Activated CD4-positive, CD25-positive, alpha-beta regulatory T cell treated with anti-CD3 and anti-CD28 coated beads, Interleukin-2, amount 50 U/mL, for 24 hours (primary cell): Measurements from ENCODE around the gene RNLS.
A peak's percentile ranks its signal among the peaks of the same experiment; 100 is the strongest.

Experiments used
- ATAC-seq, 2 donors: fragments of 150-1000 bp; cut with Tn5 transposase; one replicate each; pipeline ENCODE4 v1.10.0; 2021; ENCODE audit warnings: mild to moderate bottlenecking in 1 of 2, moderate library complexity in 1 of 2

RNLS gene

DNA sequence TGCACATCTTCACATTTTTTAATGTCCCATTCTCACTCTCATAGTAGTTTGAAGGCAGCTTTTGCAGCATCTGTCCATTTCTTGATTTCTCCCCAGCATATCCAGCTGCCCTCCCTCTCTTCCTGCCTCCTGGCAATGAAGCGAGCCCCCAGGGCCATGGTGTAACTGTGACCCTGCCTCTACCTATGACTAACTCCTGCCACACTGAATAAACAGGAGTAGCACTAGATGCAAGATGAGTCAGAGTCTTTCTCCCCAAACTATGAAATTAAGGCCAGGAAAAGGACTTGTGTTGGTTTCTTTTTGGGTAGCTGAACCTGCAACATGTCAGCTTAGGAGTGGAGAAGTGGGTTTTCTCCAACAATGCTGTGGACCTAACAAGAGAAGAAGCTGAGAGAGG is 329.0 kb downstream of the RNLS start:
- ATAC-seq: peak in 1 of 2 donors; percentile 33

DNA sequence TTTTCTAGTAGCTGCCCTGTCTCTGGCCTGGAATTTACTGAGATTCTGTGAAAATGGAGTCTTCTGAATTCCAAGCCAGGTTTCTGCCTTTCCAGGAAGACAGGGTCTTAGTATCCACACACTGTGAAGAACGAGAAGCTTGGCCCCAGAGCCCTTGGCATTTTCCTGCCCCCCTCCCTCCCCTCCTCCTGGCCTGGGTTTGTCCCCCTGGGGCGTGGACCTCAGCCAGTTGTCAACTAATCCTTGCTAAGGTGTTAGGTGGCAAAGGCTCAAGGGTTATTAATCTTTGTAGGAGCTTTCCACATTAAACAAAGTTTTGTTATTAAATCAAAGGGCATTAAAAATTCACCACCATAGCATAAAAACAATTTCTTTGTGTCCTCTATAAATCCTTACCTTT is 329.5 kb downstream of the RNLS start:
- no peak for ATAC-seq

DNA sequence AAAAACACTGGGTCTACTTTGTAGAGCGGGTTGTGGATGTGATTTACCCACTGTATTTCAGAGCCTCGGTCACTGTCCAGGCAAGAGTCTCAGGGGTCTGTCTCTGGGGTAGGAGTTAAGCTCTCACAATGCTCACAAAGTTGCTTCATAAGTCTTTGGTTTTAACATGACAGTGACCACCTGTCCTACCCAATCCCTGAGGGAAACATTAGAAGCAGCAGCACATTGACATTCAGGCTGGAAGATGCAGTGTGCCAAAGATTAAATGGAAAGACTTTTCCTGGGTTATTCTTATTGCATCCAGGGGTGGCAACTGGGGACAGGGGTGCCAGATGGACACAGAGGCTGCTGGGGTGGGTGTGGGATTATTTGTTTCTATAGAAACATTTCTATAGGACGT is 330.0 kb downstream of the RNLS start:
- no peak for ATAC-seq

DNA sequence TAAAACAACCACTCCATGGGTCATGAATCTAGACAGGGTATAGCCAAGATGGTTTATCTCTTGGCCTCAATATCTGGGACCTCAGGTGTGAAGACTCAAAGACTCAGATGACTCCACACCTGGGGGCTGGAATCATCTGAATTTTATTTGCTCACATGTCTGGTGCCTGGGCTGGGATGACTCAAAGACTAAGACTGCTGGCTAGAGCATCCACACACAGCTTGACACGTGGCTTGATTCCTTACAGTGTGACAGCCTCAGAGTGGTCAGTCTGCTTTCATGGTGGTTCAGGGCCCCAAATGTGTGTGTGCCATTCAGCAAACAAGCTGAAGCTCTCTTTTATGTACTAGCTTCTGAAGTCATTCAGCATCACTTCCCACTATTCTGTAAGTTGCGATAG is 333.7 kb downstream of the RNLS start:
- no peak for ATAC-seq

DNA sequence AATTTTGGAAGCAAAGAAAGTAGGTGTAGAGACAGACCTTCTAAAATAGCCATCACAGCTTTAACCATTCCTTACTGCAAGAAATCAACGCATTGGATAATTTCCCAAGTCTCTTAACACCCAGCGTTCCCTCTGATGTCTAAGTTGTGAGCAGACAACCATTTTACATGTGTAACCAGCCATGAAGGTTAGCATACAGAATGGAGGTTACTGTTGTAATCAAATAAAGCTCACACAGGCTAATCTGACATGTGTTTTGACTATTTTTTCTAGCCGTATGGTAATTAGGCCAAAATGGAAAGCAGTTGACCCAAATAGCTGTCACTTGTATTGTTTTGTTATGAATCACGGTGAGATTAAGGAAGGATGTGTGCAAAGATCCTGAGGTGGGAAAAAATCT is 336.4 kb downstream of the RNLS start:
- no peak for ATAC-seq

DNA sequence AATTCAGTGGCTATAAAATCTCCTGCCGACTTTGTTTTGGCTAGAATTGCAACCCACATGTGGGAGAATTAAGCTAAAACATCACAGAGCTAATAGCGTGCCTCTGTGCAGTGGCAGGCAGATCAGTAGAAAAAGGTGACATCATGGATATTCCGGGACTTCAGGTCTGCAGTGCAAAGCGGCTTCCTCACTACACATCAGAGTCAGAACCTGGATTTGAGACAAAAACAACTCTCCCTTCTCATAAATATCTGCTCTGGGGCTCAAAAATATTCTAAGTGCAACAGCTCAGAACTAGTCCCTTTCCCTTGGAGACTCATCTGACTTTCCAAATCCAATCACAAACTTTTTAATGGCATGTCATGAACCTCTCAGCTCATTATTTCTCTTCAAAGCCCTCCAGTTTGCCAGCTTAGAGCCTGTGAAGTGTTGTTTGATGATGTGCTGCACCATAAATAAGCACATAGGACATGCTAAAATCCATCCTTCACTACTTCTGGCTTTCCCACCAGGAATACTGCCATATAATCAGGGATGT is 337.1 kb downstream of the RNLS start:
- no peak for ATAC-seq

DNA sequence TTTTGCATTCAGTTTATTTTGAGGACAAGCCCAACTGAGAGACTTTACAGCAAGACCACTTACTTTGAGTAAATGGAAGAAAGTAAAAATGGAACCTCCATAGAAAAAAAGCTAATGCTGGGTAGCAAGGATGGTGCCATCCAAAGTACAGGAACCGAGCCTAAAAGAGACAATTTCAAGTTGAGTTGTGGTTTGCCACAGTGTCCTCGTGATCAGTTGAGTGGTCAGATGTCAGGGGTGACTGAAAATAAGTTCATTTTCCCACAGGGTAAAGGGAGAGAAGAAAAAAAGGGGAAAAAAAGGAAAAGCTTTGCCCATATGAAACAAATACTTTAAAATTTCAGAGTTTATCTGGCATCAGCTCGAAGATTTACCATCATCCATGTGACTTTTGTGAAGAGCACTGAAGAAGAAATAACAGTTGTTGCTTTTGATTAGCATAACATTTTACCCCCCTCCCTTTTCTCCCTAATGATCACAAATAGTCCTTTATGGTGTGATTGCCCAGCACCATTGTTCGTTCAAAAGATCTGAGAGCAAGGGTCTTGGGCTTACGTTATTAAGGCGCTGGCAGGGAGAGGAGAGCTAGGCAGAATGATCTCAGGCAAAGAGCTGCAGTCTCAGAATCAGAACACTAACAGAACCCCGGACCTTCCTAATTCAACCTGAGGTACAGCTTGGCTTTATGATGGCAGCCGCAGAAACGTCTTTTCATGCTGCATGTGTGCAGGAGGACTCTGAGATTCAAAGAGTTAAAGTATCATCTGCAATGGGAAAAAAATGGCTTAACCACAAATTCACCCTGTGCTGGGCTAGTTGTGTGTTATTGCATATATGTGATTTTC is 338.1 kb downstream of the RNLS start:
- no peak for ATAC-seq

DNA sequence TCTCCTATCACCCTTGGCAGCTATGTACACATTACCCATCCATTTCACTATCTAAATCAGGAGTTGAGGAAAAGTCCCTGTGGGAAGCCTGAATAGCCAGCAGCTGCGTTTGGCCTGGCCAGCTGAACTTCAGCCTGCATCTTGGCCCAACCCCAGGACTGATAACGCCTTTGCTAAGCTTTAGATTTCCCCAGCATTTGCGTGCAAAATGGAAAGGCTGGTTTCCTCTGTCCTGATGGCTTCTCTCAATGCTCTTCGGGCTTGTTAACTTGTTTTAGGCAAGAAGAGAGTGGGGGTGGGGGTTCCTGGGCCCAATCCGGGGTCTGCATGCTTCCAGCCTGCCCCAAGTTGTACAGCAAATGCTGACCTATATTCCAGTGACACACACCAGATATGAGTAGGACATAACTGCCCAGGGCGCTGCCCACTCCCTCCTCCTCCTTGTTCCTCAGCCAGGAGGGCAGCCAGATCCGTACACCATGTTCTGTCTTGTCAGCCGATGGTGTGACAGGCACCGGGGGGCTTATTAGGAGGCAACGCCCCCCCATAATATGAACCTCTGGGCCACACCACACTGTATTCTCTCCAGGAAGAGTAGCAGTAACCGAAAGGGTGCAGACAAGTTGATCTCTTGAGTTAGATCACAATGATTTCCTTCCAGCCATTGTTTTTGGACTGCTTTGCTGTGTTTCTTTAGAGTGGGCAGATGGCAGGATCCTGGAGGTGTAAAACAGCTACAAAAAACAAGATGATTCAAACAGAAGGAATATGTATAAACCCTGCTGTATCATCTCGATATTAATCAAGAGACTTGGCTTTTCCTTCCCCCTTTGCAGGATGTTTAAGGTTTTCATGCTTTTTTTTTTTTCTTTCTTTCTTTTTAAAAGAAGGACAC is 339.0 kb downstream of the RNLS start:
- ATAC-seq: no peak

DNA sequence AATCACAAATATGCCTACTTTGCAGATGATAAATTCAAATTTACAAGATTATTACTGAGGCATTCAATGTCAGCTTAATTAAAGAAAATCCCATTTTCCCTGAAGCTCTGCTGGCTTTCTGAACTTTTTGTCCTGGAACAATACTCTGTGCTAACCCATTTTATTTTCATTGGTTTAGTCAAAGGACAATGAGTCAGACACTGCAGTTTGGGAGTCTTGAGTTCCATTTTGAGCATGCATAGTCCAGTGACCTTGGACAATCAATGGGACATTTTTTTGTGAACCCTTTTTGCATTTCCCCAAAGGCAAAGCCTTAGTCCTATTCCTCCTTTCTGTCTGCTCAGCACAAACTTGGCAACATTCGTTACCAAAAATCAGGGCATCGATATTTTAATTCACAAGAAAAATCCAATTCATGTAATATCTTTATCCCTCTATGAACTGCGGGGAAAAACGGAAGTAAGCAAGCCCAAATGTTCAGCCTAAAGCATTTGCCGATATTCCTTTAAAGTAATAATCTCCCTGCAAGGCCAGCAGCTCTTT is 339.8 kb downstream of the RNLS start:
- ATAC-seq: no peak

DNA sequence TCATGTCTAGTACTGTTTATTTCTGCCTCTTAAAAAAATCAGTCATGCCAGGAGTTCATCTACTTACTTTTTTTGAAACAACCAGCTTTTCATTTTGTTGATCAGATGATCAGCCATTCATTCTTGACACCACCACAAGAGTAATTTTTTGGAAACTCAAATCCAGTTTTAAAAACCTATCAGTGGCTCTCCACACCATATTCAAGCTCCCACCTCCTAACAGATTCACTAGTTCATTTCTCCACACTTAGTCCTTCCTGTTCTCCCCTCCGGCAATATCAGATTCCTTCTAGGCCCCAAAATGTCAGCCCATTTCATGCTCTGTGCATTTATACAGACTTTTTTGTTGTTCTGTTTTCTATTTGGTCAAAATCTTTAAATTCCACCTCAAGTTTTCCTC is 341.6 kb downstream of the RNLS start:
- no peak for ATAC-seq

DNA sequence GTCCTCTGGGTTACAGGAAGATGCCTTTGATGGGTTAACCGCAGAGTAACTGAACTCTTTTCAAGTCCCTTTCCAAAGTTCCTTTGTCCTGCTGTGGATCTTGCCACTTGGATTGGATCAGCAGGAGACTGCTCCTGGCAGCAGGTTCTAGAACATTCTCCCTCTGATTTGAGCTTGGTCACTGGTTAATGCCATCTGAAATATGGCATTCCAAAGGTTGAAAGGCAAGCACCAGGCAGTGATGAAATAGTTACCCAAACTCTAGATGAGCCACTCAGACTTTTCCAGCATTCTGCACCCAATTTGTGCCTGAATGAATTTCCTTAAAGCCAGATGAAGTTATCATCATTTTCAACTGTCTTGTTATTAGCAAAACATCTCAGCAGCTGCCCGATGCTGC is 343.9 kb downstream of the RNLS start:
- no peak for ATAC-seq

DNA sequence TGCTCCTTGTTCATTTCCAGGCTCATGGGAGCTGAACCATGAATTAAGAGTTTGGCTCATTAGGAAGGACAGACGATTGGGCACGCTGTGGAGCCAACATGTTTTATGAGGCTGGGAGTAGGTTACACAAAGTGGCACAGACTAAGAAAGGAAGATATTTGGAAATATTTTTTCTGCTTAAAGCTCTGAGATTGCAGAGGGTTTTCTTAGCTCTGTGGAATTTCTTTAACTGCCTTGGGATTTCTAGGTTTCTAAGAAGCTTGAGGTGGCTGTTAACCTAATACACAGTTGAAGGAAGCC is 344.6 kb downstream of the RNLS start:
- ATAC-seq: no peak

DNA sequence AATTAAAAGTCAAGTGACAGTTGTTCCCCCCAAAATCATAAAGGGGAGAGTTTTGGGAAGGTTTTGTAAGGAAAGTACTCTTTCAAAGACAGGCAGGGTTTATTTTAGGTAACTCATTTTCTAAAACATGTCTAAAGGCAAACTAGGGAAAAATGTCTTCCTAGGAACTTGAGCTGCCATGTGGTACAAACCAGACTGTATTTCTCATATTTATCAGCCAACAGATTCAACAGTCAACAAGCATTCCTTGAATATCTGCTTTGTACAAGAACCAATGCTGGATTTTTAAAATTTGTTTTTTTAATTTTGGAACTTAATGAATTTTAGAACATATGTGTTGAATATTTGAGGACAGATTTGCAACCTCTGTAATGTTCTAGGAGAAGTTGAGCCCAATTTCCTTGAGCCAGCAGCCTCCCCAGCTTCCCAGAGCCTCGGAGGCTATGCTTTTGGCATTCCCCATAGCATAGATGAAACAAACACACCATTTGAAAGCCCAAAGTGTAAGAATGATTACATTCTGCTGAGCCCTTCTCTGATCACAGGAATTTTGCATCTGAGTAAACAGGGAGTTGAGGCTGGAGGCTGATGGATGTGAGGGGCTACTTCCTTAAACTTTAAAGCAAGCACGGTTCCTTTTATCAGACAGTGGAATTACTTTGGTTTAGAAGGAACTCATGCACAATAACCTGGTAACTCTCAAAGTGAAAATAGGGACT is 345.1 kb downstream of the RNLS start:
- no peak for ATAC-seq

DNA sequence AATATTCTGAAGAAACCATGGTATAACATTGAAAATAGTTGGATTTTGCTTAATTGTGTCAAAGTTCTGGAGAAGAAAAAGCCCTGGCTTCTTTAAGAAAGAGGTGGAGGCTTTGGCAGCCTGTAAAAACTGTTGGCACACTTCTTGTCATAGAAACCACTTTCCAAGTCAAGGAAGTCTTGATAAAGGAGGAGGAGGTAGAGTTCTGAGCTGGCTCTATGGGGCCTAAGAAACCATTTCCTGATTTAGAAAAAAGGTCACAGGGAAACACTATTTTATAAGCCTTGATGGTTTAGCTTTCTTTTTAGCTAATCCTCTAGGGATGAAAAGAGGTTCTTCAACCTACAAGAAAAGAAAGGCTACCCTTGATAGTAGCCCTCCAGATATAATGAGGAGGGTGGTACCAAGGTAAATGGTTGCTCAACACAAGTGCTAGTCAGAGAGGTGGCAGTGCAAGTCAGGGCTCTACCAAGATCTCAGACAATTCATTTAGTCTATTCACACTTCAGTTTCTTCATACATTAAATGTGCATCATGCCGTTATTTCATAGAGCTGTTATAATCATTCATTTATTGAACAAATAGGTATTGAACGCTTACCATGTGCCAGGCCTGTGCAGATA is 346.9 kb downstream of the RNLS start:
- ATAC-seq: no peak

DNA sequence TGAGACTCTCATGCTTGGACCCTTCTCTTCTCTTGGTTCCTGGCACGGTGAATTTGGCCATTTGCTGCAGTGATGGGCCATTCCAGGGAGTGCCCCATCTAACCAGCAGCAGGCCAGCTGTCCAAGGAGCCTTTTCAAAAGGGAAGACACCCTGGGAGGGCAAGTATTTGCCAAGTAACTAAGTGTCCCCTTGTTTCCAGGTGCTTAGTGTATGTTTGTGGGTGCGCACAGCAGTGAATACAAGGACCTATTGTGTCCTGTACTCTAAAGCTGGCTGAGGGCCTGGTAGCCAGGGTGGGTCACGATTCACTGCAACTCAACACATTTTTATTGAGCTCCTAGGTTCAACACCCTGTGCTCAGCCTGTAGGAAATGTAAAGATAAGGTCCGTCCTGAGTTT is 348.8 kb downstream of the RNLS start:
- no peak for ATAC-seq

DNA sequence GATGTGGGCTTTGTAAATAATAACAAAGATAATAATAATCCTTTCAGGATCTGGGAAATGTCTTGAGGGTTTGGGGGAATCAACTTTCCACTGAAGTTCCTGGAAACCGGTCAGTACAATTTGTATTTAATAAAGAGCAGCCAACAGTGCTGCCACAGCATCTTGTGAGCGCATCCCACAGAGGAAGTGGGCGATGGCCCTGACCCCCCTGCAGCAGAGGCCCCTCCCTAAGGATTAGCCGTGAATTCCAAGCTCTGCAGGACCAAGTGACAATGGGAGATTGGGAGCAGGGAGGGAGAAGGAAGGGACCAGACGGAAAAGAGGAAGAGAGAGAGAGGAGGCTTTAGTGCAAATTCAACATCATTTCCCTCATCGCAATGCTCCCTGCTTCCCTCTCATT is 349.2 kb downstream of the RNLS start:
- no peak for ATAC-seq

DNA sequence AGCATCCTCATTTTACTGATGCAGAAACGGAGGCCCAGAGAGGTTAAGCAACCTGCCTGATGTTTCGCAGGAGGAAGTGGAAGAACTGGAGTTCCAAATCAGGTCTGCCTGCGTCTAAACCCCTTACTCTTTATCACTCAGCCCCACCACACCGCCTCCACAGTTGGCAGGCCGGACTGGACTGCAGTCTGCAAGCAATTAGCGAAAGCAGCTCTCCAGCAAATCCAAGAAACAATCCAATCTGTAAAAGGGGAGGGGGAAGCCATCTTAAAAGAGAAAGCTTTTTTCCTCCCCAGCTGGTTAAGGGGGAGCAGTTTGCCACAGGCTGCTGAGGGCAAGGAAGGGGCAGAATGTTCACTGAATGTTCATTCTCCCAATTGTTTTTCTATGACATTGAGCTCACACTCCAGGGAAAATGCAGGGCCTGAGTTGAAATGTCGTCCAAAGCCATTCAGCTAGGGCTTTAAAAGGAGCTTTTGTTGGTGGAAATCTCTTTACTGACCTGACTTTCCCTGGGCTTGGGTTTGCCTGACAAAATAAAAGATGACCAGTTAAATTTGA is 350.1 kb downstream of the RNLS start:
- no peak for ATAC-seq

DNA sequence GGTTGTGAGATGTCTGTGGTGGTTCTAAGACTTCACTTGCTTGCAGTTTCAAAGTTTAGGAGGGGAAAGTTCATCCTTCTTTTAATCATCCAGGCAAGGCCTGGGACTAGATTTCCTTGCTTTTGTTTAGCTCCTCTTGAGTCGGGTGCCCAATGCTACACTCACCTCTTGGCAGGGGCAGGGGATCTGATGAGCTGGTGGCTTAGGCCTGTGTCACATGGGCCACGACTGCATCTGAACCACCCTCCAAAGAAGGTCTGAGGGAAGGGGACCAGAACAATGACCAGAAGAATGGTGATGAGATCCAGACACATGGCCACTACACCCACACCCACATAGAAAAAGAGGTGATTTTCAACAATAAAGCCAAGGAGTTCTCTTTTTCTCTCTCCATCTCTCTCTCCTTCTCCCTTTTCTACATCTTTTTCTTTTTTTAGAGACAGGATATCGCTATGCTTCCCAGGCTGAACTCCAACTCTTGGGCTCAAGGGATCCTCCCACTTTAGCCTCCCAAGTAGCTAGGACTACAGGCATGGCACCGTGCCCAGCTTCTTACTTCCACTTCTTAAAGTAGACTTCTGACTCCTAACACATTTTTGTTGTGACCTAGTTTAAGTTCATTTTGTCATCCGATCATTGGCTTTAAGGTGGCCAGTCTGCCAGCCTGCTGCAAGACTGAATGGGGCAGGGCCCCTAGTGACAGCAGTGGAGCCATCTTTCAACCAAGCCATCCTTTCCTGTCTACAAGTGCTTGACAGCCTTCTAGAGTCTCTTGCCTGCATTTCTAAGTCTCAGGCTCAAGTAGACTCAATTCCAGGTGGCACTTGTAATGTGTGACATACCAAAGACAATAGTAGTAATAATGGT is 350.9 kb downstream of the RNLS start:
- ATAC-seq: no peak

DNA sequence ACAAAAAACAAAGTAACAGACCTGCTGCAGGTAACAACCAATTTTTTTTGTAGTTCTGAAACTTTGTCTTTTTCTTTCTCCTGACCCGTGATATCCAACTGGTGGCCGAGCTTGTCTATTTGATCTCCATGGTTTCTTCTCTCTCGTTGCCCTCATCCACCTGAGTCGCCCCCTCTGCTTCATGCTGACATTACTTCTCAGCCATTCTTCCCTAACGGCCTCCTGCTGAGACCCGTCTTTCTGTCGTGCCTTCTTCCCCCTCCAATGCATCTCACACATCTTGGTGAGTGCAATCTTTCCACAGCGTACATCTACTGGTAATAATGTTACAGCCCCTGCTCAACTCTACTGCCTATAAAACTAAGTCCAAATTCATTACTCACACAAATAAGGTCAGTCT is 352.9 kb downstream of the RNLS start:
- no peak for ATAC-seq

DNA sequence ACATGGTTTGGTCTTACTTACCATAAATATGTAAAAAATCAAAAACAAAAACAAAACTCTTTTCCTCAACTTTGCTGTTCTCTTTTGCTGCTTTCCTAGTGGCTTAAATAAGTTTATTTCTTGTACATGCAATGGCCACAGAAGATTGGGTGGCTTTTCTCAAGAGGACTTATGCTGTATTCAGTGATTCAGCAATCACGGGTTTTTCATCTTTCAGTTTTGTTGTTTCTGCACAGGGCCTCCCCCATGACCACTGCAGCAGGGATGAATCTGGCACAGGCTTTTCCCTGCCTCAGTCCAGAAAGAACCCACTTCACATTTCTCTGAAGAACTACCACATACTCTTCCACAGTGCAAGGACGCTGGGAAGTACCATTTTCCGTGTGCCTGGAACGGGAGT is 355.0 kb downstream of the RNLS start:
- no peak for ATAC-seq

DNA sequence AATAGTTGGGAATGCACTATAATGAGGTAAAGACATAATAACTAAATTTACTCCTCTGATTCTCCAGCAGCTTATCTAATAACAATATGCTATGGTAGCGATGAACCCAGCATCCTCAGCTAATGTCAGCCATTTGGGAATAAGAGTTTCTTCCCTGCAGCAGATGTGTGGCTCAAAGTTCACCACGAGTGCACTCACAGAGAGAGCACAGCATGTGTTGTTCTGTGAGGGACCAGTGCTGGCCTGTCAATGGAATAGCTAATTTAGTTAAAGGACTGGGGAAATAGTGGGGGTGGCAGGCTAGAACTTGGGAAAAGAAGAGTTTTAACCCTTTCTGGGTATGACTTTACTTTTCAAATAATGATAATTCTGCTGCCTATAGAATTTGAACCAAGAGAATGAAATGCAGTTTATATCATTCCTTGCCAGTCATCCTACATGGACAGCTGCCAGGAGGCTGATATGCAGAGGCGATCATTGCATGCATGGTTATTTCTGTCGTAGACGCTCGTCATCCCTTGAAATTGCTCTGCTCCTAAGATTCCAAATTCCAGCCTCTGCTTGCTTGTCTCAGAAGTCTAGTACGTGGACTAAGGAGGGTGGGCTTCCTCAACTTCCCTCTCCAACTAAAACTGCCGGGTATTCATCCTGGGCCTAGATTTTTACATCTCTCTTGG is 355.6 kb downstream of the RNLS start:
- ATAC-seq: no peak
